AG10803 (cell line): Measurements from ENCODE around the gene NLRC3.

ENCODE experiments used
- DNase-seq: peaks from one replicate; pipeline ENCODE4 v3.0.0; 2010; ENCODE audit warnings: low read depth
- H3K4me3 ChIP-seq: 2 replicates; pipeline ENCODE4 v1.5.1; 2011; ENCODE audit warnings: mild to moderate bottlenecking, low read length, control low read depth
- TF ChIP-seq, protein P1 (sequence below): conservative IDR thresholded peaks from 2 replicates; pipeline ENCODE4 v1.5.1; 2011; ENCODE audit warnings: mild to moderate bottlenecking, low read length, control low read depth, inconsistent platforms

Gene NLRC3

DNA sequence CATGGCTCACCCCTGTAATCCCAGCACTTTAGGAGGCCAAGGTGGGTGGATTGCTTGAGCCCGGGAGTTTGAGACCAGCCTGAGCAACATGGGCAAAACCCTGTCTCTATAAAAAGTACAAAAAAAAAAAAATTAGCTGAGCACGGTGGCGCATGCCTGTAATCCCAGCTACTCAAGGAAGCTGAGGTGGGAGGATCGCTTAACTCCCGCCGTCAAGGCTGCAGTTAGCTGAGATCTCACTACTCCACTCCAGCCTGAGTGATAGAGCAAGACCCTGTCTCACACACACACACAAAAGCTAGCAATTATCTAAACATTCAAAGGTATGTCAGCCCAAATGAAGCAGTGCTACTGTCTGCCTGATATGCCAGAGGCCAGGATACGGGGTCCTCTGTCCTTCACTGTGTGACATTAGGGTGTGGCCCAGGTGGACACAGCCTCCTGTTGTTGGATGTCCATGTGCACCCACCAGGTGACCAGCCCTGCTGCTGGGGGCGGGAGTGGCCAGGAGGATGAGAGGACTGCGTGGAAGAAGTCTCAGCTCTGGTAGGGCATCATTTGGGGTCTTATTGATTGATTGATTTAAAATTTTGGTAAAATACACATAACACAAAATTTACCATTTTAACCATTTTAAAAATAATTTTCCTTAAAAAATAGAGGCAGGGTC lies 3.9 kb downstream of the NLRC3 start:
- TF ChIP-seq, protein P1, sequence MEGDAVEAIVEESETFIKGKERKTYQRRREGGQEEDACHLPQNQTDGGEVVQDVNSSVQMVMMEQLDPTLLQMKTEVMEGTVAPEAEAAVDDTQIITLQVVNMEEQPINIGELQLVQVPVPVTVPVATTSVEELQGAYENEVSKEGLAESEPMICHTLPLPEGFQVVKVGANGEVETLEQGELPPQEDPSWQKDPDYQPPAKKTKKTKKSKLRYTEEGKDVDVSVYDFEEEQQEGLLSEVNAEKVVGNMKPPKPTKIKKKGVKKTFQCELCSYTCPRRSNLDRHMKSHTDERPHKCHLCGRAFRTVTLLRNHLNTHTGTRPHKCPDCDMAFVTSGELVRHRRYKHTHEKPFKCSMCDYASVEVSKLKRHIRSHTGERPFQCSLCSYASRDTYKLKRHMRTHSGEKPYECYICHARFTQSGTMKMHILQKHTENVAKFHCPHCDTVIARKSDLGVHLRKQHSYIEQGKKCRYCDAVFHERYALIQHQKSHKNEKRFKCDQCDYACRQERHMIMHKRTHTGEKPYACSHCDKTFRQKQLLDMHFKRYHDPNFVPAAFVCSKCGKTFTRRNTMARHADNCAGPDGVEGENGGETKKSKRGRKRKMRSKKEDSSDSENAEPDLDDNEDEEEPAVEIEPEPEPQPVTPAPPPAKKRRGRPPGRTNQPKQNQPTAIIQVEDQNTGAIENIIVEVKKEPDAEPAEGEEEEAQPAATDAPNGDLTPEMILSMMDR = no peak
- no peak overlapping the region for H3K4me3 ChIP-seq
- DNase-seq = no peak

DNA sequence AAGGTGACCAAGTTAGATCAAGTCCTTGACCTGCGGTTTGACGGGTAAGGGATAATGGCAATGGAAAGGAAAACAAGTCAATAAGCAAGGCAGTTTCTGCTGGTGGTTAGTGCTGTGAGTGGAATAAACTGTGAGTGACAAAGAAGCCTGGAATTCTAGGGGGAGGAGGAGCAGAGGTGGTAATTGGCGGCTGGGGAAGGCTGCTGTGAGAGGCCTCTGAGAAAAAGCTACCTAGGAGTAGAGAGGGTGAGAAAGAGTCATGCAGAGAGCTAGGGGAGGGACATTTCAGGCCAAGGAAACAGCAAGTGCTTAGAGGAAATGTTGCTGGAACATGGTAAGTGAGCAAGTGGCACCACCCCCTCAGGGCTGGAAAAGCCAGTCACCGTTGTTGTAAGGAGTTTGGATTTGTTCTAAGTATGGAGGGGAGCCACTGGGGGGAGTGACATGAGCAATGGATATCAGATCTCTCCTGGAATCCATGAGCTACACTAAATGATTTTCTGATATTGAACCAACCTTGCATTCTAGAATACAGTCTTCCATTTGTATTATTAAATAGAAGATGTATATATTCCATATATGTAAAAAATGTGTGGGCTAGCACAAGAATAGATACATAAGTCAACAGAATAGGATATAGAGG lies 6.7 kb downstream of the NLRC3 start:
- TF ChIP-seq, protein P1 = no peak
- no peak overlapping the region for H3K4me3 ChIP-seq
- DNase-seq = no peak

DNA sequence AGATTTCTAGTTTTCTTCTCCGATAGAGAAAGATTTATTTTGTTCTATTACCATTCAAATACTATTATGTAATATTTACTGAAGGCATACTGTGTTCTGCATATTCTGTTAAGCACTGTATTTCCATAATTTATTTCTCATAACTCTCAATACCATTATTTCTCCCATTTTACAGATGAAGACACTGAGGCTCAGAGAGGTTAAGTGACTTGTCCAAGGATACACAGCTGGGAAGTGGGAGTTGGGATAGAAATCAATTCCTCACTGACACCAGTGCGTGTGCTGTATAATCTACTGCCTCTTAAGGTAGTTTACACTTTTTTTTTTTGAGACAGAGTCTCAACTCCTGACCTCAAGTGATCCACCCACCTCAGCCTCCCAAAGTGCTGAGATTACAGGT lies 7.4 kb downstream of the NLRC3 start:
- DNase-seq = no peak
- no peak overlapping the region for H3K4me3 ChIP-seq
- TF ChIP-seq, protein P1 = no peak

DNA sequence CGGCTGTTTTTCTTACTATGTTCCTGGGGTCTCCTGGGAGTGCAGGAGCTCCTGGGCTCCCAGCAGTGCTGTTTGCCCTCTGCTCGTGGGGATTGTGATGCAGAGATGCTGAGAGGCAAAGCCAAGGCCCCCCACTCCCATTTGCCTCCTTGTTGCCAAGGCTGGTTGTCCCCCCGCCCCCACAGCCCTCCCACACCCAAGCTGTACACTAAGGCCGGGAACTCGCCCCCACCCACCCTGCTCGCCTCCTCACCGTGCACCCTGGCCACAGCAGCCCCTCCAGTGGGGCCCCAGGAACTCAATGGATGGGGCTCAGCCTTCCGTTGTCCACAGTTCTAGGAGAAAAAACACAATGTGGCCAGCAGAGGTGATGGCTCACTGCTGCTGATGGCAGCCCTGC lies 10.2 kb downstream of the NLRC3 start:
- no peak overlapping the region for H3K4me3 ChIP-seq

DNA sequence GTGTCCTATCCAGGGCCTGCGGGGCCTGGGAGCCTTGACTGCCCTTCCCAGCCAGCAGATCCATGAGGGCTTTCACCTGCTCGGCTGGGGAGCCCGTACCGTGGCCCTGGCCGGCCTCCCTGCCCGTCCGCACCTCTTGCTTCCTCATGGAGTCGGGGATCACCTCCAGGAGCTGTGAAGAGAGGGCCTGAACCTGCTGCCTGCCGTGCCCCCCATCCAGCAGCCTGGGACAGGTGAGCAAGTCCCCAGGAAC lies 12.4 kb downstream of the NLRC3 start:
- TF ChIP-seq, protein P1 = no peak
- H3K4me3 ChIP-seq = no peak overlapping the region
- no peak for DNase-seq

More for the DNA sequence above, 10.2 kb downstream of the NLRC3 start:
- DNase-seq = no peak
- TF ChIP-seq, protein P1 = no peak

DNA sequence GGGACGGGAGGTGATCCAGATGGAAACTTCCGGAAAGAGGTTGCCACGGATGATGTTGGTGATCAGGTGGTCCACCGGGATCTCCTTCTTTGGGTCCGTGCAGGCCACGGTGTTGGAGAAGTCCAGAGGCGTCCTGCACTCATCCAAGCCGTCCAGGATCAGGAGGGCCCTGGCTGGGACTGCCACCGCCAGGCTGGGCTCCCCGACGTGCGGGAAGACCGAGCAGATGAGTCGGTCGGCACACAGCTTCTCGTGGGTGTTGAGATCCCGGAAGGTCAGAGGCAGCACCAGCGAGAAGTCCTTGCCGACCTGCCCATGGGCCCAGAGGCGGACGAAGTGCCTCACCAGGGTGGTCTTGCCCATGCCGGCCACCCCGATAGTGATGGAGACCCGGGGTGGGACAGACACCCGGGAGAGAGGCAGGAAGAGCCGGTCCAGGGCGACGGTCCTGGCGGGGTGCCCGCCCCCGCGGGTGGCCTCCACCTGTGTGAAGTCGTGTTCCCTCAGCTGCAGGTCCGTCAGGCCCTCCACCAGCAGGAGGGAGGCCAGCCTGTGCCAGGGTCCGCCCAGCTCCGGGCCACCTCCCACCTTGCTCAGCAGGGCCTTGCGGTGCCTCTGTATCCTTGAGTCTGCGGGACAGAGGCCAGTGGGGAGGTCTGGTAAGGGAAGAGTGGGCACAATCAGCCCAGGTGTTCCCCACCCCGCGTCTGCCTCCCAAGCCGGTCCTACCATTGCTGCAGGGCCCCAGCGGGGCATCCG lies 12.9 kb downstream of the NLRC3 start:
- no peak overlapping the region for H3K4me3 ChIP-seq
- TF ChIP-seq, protein P1 = no peak
- no peak for DNase-seq
